GM18909 (cell line): ENCODE results near the gene KCNG3.
"Not testable (repeated sequence)": the region's sequence is repeated elsewhere in the genome, so short reads cannot be mapped to it uniquely, and the experiment has no call there.

ENCODE experiments used
- ATAC-seq: cut with Tn5 transposase; IDR thresholded peaks from one replicate; pipeline ENCODE4 v1.9.1; 2021; ENCODE audit warnings: mild to moderate bottlenecking; ENCODE audit not compliant: unreplicated experiment, poor library complexity

Gene KCNG3

GRCh38 chr2:42436370-42436769 is 57.4 kb downstream of the KCNG3 start:
- no peak for ATAC-seq

DNA sequence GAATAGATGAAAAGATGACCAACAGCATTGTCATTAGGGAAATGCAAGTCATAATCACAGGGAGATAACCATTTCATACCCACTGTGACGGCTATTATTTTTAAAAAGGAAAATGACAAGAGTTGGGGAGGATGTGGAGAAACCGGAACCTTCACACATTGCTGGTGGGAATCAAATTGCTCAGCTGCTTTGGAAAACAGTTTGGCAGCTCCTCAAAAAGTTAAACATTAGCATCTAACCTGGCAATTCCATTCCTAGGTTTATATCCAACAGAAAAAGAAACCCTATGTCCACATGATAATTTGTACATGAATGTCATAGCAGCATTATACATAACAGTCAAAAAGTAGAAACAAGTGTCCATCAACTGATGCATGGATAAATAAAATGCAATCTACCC is 58.2 kb downstream of the KCNG3 start:
- no peak for ATAC-seq

- ATAC-seq, result no peak
Observed at GRCh38 chr2:42430188-42430587, 63.6 kb downstream of the KCNG3 start.

GRCh38 chr2:42429352-42429751 is 64.4 kb downstream of the KCNG3 start:
- no peak for ATAC-seq

- ATAC-seq, result no peak
Observed at GRCh38 chr2:42425697-42426096, 68.1 kb downstream of the KCNG3 start.

GRCh38 chr2:42424033-42424432 is 69.7 kb downstream of the KCNG3 start:
- ATAC-seq, result no peak

- ATAC-seq, result no peak
Observed at GRCh38 chr2:42421601-42422239, 72.1 kb downstream of the KCNG3 start.

DNA sequence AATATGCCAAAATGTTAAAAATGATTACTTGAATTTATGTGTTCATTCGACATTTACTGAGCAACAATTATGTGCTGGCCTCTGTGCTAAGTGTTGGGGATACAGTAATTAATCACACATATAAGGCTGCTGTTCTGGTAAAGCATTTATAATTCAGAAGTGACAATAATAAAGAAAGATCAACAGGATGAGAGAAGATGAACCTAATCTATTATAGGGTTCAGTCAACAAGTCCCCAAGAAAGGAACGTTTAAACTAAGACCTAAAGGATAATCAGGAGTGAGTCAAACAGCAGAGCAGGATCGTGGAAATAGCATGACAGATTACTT is 72.7 kb downstream of the KCNG3 start:
- no peak for ATAC-seq

- no peak for ATAC-seq
Observed at GRCh38 chr2:42414648-42415047, 79.1 kb downstream of the KCNG3 start.

- ATAC-seq, result no peak
Observed at GRCh38 chr2:42414158-42414557, 79.6 kb downstream of the KCNG3 start.

GRCh38 chr2:42410742-42411514 is 82.9 kb downstream of the KCNG3 start:
- no peak for ATAC-seq

- ATAC-seq, result no peak
Observed at GRCh38 chr2:42408009-42408408, 85.8 kb downstream of the KCNG3 start.

DNA sequence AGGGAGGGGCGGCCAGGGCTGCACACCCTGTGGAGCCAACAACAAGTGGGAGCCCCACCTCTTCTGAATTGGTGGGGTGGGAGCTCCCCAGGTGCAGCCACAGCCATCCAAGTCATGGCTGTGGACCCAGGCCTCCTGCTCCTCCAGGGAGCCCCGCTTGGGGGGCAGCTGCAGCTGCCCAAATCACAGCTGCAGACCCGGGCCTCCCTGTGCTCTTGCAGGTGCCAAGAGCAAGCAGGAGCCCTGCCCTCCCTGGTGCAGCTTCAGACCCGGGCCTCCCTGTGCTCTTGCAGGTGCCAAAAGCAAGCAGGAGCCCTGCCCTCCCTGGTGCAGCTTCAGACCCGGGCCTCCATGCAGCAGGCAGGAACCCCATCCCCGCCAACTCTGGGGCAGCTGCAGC is 86.3 kb downstream of the KCNG3 start:
- no peak for ATAC-seq

DNA sequence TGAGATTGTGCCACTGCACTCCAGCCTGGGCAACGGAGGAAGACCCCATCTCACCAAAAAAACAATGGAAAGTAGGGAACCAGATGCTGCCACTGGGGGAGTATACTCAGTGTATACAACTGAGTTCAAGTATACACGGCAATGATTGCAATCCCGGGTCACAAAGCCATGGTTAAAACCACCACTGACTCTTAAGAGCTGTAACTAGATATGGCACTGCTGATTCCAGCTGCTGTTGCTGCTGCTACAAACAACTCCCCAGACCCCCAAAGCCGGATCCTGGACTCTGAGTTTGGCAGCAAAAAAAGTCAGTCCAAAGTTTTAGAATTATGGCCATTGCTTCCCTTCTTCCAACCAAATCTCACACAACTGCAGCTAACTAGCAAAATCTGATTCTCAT is 89.1 kb downstream of the KCNG3 start:
- ATAC-seq, result no peak

DNA sequence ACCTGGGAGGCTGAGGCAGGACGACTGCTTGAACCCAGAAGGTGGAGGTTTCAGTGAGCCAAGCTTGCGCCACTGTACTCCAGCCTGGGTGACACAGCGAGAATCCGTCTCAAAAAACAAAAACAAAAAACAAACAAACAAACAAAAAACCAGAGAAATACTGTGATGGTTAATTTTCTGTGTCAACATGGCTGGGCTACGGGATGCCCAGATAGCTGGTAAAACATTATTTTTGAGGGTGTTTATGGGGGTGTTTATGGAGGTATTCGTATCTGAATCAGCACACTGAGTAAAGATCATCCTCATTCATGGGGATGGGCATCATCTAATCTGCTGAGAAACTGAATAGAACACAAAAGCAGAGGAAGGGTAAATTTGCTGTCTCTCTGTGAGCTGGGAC is 92.0 kb downstream of the KCNG3 start:
- ATAC-seq, result no peak

- not testable (repeated sequence) for ATAC-seq
Observed at GRCh38 chr2:42398052-42398451, 95.7 kb downstream of the KCNG3 start.

- not testable (repeated sequence) for ATAC-seq
Observed at GRCh38 chr2:42393320-42393719, 100.5 kb downstream of the KCNG3 start.

- no peak for ATAC-seq
Observed at GRCh38 chr2:42392191-42392590, 101.6 kb downstream of the KCNG3 start.
